ENCODE results near the gene APOL4.
"Not testable (repeated sequence)": the region's sequence is repeated elsewhere in the genome, so short reads cannot be mapped to it uniquely, and the experiment has no call there.

DNA sequence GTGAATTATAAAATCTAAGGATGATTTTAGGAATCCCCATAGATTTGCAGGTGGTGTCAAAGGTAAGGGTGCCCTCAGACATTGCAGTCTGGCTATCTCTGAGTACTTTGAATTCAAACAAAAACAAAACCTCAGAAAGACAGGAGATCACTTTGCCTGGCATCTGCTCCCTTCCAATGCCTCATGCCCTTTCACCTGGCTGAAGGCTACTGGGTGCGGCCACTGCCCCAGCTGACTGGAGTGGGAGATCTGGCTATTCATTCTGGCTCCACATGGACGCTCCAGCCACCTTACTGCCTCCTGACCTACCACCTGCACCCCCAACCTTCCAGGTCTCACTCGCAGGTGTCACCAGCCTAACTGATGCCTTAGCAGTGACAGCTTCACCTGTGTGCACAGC is 28.0 kb upstream of the APOL4 start:
- TF ChIP-seq, protein P1, sequence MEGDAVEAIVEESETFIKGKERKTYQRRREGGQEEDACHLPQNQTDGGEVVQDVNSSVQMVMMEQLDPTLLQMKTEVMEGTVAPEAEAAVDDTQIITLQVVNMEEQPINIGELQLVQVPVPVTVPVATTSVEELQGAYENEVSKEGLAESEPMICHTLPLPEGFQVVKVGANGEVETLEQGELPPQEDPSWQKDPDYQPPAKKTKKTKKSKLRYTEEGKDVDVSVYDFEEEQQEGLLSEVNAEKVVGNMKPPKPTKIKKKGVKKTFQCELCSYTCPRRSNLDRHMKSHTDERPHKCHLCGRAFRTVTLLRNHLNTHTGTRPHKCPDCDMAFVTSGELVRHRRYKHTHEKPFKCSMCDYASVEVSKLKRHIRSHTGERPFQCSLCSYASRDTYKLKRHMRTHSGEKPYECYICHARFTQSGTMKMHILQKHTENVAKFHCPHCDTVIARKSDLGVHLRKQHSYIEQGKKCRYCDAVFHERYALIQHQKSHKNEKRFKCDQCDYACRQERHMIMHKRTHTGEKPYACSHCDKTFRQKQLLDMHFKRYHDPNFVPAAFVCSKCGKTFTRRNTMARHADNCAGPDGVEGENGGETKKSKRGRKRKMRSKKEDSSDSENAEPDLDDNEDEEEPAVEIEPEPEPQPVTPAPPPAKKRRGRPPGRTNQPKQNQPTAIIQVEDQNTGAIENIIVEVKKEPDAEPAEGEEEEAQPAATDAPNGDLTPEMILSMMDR (IDR thresholded peaks at IDR 0.05; ENCODE audit: borderline replicate concordance, extremely low read depth, low read length, poor library complexity, severe bottlenecking), result not testable (repeated sequence)
- TF ChIP-seq EZH2 (IDR thresholded peaks at IDR 0.05; ENCODE audit: borderline replicate concordance, low read depth, low read length, severe bottlenecking), result not testable (repeated sequence)

Data from DND-41 (cell line).